HepG2 (cell line): ENCODE data around the gene DNAJC12. TPM values are rescaled to one million over a fixed set of nuclear protein-coding genes. Genes with fewer than 3 reads are reported as not detected.

ENCODE experiments used
- EHMT2 ChIP-seq: fragments of 200-600 bp; sonication (generic); IDR thresholded peaks from 2 replicates; pipeline ENCODE4 v1.7.0; 2017; ENCODE audit warnings: antibody characterized with exemption, low read depth, low read length, borderline replicate concordance
- ELF1 ChIP-seq: sonication (generic); formaldehyde crosslinking; IDR thresholded peaks from 2 replicates; pipeline ENCODE4 v1.4.0; 2020; ENCODE audit warnings: missing genetic modification reagents
- EZH2 ChIP-seq: conservative IDR thresholded peaks from 2 replicates; pipeline ENCODE4 v1.6.1; 2012; ENCODE audit warnings: mild to moderate bottlenecking, low read depth, low read length, moderate library complexity
- GATAD2A ChIP-seq: IDR thresholded peaks from 2 replicates; pipeline ENCODE4 v1.6.1; 2016
- HHEX ChIP-seq: IDR thresholded peaks from 2 replicates; pipeline ENCODE4 v1.6.1; 2016; ENCODE audit warnings: control low read depth
- IRF1 ChIP-seq: sonication (generic); formaldehyde crosslinking; IDR thresholded peaks from 2 replicates; pipeline ENCODE4 v1.4.0; 2020; ENCODE audit warnings: low read depth, mild to moderate bottlenecking, missing genetic modification reagents
- JUNB ChIP-seq: sonication (generic); formaldehyde crosslinking; IDR thresholded peaks from 2 replicates; pipeline ENCODE4 v1.8.0; 2022; ENCODE audit warnings: missing genetic modification reagents, mild to moderate bottlenecking, borderline replicate concordance
- KDM5A ChIP-seq: fragments of 200-600 bp; sonication (generic); IDR thresholded peaks from 2 replicates; pipeline ENCODE4 v1.7.0; 2018; ENCODE audit warnings: antibody characterized with exemption, mild to moderate bottlenecking, low read length, borderline replicate concordance
- MAX ChIP-seq: IDR thresholded peaks from 2 replicates; pipeline ENCODE4 v1.6.1; 2012; ENCODE audit warnings: inconsistent platforms
- MTA1 ChIP-seq: sonication (generic); formaldehyde crosslinking; IDR thresholded peaks from 2 replicates; pipeline ENCODE4 v1.4.0; 2020; ENCODE audit warnings: missing genetic modification reagents, mild to moderate bottlenecking, borderline replicate concordance
- NFIC ChIP-seq: IDR thresholded peaks from 2 replicates; pipeline ENCODE4 v1.6.1; 2012; ENCODE audit warnings: mild to moderate bottlenecking, low read length, inconsistent platforms
- RFX1 ChIP-seq: fragments of 450-650 bp; IDR thresholded peaks from 2 replicates; pipeline ENCODE4 v1.6.1; 2017
- SP4 ChIP-seq: sonication (generic); formaldehyde crosslinking; IDR thresholded peaks from 2 replicates; pipeline ENCODE4 v1.8.1; 2023; ENCODE audit warnings: mild to moderate bottlenecking, missing genetic modification reagents
- SUZ12 ChIP-seq: fragments of 150-350 bp; IDR thresholded peaks from 2 replicates; pipeline ENCODE4 v1.6.1; 2014; ENCODE audit warnings: low read depth, low read length
- ZBTB3 ChIP-seq: sonication (generic); formaldehyde crosslinking; IDR thresholded peaks from 2 replicates; pipeline ENCODE4 v1.4.0; 2020; ENCODE audit warnings: low read depth, mild to moderate bottlenecking, moderate library complexity, missing genetic modification reagents, borderline replicate concordance
- ZEB1 ChIP-seq: IDR thresholded peaks from 2 replicates; pipeline ENCODE4 v1.6.1; 2012; ENCODE audit warnings: mild to moderate bottlenecking, low read depth, inconsistent platforms; ENCODE audit not compliant: insufficient replicate concordance
- ZMAT3 ChIP-seq: sonication (generic); formaldehyde crosslinking; conservative IDR thresholded peaks from 2 replicates; pipeline ENCODE4 v1.7.0; 2021; ENCODE audit warnings: missing genetic modification reagents
- ZMYM2 ChIP-seq: sonication (generic); formaldehyde crosslinking; IDR thresholded peaks from 2 replicates; pipeline ENCODE4 v1.8.0; 2022; ENCODE audit warnings: mild to moderate bottlenecking, missing genetic modification reagents
- ZNF253 ChIP-seq: sonication (generic); formaldehyde crosslinking; IDR thresholded peaks from 2 replicates; pipeline ENCODE4 v1.8.0; 2022; ENCODE audit warnings: mild to moderate bottlenecking, missing genetic modification reagents, borderline replicate concordance
- ZNF260 ChIP-seq: sonication (generic); formaldehyde crosslinking; IDR thresholded peaks from 2 replicates; pipeline ENCODE4 v1.4.0; 2020; ENCODE audit warnings: missing genetic modification reagents, low read depth, mild to moderate bottlenecking, borderline replicate concordance
- ZNF292 ChIP-seq: sonication (generic); formaldehyde crosslinking; IDR thresholded peaks from 2 replicates; pipeline ENCODE4 v1.8.1; 2022; ENCODE audit warnings: mild to moderate bottlenecking, low read depth, missing genetic modification reagents, borderline replicate concordance
- ZNF549 ChIP-seq: sonication (generic); formaldehyde crosslinking; IDR thresholded peaks from 2 replicates; pipeline ENCODE4 v1.5.0; 2020; ENCODE audit warnings: missing genetic modification reagents
- polyA plus RNA-seq, 8 experiments: library from polyadenylated mRNA; depleted of rRNA in 3 of 8; stranded (reverse) in 7 of 8; unstranded in 1 of 8; fragments of >200 nt; fragmentation: Illumina TruSeq in 4 of 8; extraction: Trizol in 4 of 8; gene quantifications; 2 replicates each; pipeline versions ENCODE4 v1.2.1 to v1.2.3, GENCODE V29; 2011 to 2016; ENCODE audit warnings: low read depth in 4 of 8, missing spikeins in 1 of 8, mixed read lengths in 1 of 8; ENCODE audit not compliant: insufficient read depth in 1 of 8
- total RNA-seq, 5 experiments: library from RNA; depleted of rRNA; stranded (reverse); fragments of >200 nt; fragmentation: Illumina TruSeq; extraction: Trizol; gene quantifications; 2 replicates each; pipeline ENCODE4 v1.2.3, GENCODE V29; 2016; ENCODE audit warnings: low read depth in 1 of 5
- TF ChIP-seq, protein P1 (sequence below): sonication (generic); formaldehyde crosslinking; IDR thresholded peaks from 2 replicates; pipeline ENCODE4 v1.4.0; 2020; ENCODE audit warnings: missing genetic modification reagents, borderline replicate concordance
- TF ChIP-seq, protein P2 (sequence below): sonication (generic); formaldehyde crosslinking; conservative IDR thresholded peaks from 2 replicates; pipeline ENCODE4 v1.8.0; 2022; ENCODE audit warnings: mild to moderate bottlenecking, moderate library complexity, missing genetic modification reagents

The DNAJC12 gene
- total and polyA plus RNA-seq, 2 of the 13 experiments (the other 11 are each of a cell fraction or from before 2014, with no cell fraction given): 11.6 to 43.9 TPM

GRCh38 chr10:67803588-67804394 is 34.2 kb downstream of the DNAJC12 start (continued):
- TF ChIP-seq MAX: peak; percentile 50; the same call in 1 of the 2 replicates
- TF ChIP-seq GATAD2A (CRISPR knock-in tag): peak; percentile 95
- TF ChIP-seq SP4 (CRISPR knock-in tag): no peak
- no peak for TF ChIP-seq EZH2
- no peak for TF ChIP-seq IRF1 (CRISPR knock-in tag)
- no peak for TF ChIP-seq RFX1
- no peak for TF ChIP-seq KDM5A
- TF ChIP-seq ZEB1: no peak
- peak; percentile 34; the same call in 1 of the 2 replicates for TF ChIP-seq ZBTB3 (CRISPR knock-in tag)
- no peak for TF ChIP-seq ZNF253 (CRISPR knock-in tag)
- TF ChIP-seq MTA1 (CRISPR knock-in tag): no peak
- TF ChIP-seq ZNF292 (CRISPR knock-in tag): no peak
- no peak for TF ChIP-seq JUNB
- TF ChIP-seq, protein P1, sequence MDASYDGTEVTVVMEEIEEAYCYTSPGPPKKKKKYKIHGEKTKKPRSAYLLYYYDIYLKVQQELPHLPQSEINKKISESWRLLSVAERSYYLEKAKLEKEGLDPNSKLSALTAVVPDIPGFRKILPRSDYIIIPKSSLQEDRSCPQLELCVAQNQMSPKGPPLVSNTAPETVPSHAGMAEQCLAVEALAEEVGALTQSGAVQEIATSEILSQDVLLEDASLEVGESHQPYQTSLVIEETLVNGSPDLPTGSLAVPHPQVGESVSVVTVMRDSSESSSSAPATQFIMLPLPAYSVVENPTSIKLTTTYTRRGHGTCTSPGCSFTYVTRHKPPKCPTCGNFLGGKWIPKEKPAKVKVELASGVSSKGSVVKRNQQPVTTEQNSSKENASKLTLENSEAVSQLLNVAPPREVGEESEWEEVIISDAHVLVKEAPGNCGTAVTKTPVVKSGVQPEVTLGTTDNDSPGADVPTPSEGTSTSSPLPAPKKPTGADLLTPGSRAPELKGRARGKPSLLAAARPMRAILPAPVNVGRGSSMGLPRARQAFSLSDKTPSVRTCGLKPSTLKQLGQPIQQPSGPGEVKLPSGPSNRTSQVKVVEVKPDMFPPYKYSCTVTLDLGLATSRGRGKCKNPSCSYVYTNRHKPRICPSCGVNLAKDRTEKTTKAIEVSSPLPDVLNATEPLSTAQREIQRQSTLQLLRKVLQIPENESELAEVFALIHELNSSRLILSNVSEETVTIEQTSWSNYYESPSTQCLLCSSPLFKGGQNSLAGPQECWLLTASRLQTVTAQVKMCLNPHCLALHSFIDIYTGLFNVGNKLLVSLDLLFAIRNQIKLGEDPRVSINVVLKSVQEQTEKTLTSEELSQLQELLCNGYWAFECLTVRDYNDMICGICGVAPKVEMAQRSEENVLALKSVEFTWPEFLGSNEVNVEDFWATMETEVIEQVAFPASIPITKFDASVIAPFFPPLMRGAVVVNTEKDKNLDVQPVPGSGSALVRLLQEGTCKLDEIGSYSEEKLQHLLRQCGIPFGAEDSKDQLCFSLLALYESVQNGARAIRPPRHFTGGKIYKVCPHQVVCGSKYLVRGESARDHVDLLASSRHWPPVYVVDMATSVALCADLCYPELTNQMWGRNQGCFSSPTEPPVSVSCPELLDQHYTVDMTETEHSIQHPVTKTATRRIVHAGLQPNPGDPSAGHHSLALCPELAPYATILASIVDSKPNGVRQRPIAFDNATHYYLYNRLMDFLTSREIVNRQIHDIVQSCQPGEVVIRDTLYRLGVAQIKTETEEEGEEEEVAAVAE (CRISPR knock-in tag): peak; percentile 78
- no peak for TF ChIP-seq SUZ12
- TF ChIP-seq NFIC: peak; percentile 96
- 0 out of 2 replicates have a peak, but pooled peaks have one; percentile 21 for TF ChIP-seq ELF1 (CRISPR knock-in tag)
- TF ChIP-seq, protein P2, sequence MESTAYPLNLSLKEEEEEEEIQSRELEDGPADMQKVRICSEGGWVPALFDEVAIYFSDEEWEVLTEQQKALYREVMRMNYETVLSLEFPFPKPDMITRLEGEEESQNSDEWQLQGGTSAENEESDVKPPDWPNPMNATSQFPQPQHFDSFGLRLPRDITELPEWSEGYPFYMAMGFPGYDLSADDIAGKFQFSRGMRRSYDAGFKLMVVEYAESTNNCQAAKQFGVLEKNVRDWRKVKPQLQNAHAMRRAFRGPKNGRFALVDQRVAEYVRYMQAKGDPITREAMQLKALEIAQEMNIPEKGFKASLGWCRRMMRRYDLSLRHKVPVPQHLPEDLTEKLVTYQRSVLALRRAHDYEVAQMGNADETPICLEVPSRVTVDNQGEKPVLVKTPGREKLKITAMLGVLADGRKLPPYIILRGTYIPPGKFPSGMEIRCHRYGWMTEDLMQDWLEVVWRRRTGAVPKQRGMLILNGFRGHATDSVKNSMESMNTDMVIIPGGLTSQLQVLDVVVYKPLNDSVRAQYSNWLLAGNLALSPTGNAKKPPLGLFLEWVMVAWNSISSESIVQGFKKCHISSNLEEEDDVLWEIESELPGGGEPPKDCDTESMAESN (CRISPR knock-in tag): no peak
- peak; percentile 88 for TF ChIP-seq HHEX (CRISPR knock-in tag)
- TF ChIP-seq ZMYM2 (CRISPR knock-in tag): no peak
- no peak for TF ChIP-seq ZNF549 (CRISPR knock-in tag)
- TF ChIP-seq ZMAT3: 0 out of 2 replicates have a peak, but pooled peaks have one; percentile 39
- no peak for TF ChIP-seq ZNF260 (CRISPR knock-in tag)
- TF ChIP-seq EHMT2: no peak; the same call in 1 of the 2 replicates
